HG02610 (cell line): Measurements from ENCODE around the gene HOXD8.

Experiments used
- ATAC-seq: cut with Tn5 transposase; IDR thresholded peaks from one replicate; pipeline ENCODE4 v1.9.1; 2021; ENCODE audit warnings: mild to moderate bottlenecking, moderate library complexity; ENCODE audit not compliant: unreplicated experiment

The HOXD8 gene

GRCh38 chr2:176157499-176158185, 28.1 kb downstream of the HOXD8 start:
- ATAC-seq: no peak

DNA sequence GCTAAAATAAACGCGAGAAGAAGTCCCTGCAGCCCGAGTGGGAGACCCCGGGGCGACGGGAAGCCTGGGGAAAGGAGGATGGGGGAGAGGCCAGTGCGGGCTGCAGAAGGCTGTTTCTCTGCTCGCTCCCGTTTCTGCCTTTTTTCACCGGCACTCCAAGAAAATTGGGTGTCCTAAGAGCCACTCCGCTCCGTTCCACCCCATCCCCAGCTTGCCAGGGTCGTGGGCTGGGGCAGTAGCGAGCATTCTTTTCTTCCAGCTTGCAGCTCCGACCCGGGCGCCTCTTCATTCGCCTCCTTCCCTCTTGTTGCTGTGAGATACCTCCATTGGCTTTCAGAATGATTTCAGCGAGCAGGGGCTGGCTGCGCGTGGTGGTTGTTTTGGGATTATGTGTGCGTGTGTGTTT, 28.7 kb downstream of the HOXD8 start:
- no peak for ATAC-seq

DNA sequence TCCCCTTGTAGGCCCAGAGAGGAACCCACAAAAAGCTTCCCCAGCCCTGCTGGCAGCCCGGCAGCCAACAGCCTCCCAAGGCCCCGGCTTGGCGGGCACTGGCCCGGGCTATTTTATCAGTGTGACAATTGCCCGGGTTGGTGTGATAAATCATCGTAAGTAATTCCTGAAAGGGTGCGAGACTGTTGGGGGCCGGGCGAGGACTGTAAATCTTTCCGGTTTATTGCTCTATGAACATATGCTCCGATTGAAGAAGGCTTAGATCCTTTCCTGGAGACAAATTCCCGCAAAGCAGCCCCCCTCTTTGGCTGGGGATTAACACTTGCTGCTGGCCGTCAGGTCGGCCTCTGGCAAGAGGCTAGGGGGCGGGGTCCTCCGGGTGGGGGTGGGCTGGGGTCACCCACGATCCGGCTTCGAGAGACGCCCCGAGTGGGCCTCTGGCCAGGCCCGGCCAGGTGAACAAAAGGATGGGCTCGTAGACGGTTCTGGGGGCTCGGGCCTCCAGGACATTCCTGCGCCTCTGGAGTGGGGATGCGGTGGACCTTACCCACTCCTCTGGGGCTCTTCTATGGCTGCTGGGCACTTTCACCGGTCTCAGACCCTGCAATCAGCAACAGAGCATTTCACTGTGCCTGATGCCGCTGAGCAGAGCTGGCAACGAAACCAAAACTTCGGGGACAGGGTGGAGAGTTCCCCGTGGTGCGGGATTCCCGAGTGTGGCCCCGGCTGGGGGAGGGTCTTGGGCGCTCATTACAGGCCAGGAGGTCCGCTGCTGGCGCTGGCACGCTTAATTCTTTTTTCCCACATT, 29.6 kb downstream of the HOXD8 start:
- ATAC-seq: no peak

GRCh38 chr2:176159663-176160250, 30.3 kb downstream of the HOXD8 start:
- ATAC-seq: no peak

DNA sequence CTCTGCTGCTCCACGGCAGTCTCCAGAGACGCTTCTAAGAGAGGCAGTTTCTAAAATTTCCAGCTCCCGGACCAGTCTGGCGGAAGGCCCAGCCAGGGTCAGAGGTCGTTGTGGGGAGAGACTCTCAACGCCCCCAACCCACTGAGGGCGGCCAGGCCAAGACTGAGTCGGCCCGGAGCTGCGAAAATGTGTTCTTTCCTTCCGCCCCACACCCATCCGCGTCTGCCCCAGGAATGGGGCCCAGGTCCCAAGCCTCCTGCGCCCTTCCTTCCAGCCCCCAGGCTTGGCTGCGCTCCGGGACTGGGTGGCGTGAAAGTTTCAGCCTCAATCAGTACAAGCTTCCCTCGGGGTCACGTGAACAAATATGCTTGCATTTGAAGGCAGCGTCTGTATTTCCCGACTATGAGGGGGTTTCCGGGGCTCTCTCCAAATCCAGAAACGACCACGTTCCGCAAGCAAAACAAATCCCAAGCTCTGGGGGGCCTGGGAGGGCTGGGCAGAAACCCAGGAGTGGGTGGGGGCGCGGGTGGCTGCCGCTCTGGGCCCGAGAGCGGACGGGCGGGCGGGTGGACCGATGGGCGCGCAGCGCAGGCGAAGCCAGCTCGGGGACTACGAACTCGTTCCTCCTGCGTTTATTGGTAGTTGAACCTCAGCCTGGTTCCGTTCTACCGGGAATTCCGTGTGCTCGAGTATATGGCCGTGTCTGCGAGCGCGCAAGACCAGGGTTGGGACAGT, 30.9 kb downstream of the HOXD8 start:
- ATAC-seq: no peak

- ATAC-seq: no peak
These were observed 31.7 kb downstream of the HOXD8 start for GRCh38 chr2:176160986-176161824.

DNA sequence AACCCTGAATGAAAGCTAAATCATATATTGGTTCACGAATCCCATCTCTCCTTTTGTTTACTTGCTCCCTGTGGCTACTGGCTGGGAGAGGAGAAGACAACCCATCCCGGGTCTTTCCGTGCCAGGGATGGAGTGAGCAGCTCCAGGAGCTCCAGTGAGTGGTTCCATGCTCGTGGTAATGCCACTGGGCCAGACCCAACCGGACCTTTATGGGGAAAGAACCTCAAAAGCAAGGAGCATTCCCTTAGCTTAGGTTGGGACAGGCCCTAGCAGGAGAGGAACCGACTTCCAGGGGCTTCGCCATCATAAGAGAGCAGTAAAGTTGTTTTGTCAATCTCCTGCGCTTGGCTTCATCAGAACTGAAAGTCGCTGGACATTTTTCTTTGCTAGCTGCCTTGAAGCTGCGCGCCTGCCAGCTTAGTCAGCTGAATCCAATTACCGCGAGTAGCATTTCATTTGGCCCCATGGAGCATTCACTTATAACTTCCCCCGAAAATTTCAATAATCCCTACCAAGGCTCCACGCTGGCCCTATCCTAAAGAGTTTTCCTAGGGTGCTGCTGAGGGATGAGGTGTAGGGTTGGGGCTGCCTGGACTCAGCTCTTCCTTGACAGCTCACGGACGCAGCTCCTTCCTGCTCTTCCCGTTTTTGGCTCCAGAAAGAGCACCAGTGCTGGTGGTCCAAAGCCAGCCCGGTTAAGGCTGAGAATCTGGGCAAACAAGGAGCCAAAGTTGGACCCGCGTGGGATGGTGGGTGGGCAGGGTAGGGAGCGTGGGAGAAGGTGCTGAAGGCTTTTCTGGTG, 32.5 kb downstream of the HOXD8 start:
- ATAC-seq: no peak

- no peak for ATAC-seq
These were observed 33.6 kb downstream of the HOXD8 start for GRCh38 chr2:176162911-176163671.

DNA sequence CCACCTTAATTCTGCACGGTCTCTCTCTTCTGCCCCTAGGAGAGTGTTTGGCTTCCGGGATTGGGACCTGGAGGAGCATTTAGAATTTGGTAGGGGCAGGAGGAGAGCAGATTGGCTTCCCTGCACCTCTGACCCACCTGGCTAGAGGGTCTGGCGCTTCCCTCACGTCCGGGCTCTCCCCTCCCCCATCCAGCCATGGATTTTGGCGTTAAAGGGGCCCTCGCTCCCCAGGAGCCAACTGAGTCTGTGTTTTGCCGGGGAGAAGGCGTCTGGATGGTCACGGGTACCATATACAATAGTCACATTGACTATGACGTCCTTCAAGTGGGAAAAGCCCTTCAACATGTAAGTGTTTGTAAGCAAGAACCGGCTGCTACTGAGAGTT, 34.2 kb downstream of the HOXD8 start:
- ATAC-seq: no peak

DNA sequence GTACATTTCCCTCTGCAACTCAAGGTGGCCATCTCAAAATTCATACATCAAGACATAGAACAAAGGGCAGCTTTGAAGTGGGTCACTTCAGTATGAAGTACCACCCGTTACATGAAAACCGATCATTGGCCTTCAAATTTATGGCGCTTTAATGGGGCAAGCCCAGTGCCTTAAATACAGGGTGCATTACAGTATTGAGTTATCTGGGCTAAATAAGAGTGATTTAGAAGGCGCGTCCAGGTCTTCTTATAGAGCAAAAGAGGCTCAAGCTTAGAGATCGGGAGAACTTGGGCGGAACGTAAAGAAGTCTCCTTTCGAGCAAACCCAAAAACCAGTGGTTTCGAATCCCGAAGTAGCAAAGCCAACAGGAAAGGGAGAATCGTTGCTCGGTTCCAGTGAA, 34.7 kb downstream of the HOXD8 start:
- ATAC-seq: no peak

DNA sequence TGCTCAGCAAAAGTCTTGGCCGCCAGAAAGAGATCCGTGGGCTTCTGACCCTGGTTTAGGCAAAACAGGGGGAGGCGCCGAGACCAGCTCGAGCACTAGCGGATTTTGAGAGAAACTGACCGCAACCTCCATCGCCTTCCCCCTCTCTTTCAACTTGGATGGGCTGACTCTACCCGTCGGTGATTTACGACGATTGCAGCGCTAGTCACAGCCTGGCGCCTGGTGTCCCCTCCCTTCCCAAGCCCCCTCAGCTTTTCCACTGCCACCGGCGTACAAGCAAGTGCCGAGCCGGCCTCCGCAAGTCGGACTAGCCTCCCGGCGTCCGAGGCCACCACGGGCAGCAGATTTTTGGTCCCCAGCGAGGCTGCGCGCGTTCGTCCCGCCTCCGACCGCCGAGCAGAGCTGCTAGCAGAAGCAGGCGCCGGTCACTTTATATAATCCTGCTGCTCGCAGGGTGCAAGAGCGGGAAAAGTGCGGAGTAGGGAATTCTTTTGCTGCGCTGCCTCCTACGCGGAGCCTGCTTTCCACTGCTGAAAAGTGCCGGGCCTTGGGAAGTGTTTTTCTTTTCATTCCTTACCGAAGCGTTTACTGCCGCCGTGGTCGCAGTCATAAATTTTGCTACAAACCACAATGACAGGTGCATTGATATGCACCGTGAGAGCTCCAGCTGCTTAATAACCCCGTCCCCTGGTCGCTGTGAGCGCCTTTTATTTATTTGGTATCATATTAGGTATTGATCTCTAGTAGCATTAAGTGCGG, 35.3 kb downstream of the HOXD8 start:
- ATAC-seq: no peak

GRCh38 chr2:176165370-176166050, 36.0 kb downstream of the HOXD8 start:
- ATAC-seq: no peak

GRCh38 chr2:176166272-176166671, 36.8 kb downstream of the HOXD8 start:
- ATAC-seq: no peak

GRCh38 chr2:176167398-176167797, 37.9 kb downstream of the HOXD8 start:
- ATAC-seq: no peak

DNA sequence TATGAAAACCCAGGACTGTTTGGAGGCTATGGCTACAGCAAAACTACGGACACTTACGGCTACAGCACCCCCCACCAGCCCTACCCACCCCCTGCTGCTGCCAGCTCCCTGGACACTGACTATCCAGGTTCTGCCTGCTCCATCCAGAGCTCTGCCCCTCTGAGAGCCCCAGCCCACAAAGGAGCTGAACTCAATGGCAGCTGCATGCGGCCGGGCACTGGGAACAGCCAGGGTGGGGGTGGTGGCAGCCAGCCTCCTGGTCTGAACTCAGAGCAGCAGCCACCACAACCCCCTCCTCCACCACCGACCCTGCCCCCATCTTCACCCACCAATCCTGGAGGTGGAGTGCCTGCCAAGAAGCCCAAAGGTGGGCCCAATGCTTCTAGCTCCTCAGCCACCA, 39.7 kb downstream of the HOXD8 start:
- ATAC-seq: no peak

DNA sequence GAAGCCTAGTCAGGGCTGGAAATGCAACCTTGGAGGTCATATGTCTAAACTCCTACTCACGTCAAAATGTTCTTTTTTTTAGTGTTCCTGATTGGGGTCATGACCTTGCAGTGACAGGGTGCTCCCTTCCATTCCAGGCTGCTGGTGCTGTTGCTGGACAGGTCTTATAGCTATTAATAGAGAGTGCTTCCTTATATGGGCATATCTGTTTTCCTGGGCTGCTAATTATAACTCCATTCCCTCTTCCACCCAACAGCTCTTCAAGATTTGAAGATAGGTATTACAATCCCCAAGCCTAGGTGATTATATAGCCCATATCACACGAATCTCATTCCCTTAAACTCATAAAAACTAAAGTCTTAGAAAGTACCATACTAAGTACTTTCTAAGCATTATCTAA, 40.2 kb downstream of the HOXD8 start:
- no peak for ATAC-seq

GRCh38 chr2:176170602-176171305, 41.2 kb downstream of the HOXD8 start:
- no peak for ATAC-seq
